ENCODE measurements around the gene ELOVL6.
"Not testable (repeated sequence)": the region's sequence is repeated elsewhere in the genome, so short reads cannot be mapped to it uniquely, and the experiment has no call there.

The ELOVL6 gene

DNA sequence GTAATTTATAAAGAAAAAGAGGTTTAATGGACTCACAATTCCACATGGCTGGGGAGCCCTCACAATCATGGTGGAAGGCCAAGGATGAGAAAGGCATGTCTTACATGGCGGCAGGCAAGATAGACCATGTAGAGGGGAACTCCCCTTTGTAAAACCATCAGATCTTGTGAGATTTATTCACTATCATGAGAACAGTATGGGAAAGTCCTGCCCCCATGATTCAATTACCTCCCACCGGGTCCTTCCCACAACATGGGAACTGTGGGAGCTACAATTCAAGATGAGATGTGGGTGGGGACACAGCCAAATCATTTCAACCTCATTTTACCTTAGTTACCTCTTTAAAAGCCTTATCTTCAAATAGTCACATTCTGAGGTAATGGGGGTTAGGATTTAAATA, 30.9 kb upstream of the ELOVL6 start:
- DNase-seq (ENCODE audit: low read depth), result no peak
- TF ChIP-seq, protein P1, sequence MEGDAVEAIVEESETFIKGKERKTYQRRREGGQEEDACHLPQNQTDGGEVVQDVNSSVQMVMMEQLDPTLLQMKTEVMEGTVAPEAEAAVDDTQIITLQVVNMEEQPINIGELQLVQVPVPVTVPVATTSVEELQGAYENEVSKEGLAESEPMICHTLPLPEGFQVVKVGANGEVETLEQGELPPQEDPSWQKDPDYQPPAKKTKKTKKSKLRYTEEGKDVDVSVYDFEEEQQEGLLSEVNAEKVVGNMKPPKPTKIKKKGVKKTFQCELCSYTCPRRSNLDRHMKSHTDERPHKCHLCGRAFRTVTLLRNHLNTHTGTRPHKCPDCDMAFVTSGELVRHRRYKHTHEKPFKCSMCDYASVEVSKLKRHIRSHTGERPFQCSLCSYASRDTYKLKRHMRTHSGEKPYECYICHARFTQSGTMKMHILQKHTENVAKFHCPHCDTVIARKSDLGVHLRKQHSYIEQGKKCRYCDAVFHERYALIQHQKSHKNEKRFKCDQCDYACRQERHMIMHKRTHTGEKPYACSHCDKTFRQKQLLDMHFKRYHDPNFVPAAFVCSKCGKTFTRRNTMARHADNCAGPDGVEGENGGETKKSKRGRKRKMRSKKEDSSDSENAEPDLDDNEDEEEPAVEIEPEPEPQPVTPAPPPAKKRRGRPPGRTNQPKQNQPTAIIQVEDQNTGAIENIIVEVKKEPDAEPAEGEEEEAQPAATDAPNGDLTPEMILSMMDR (IDR thresholded peaks at IDR 0.05; ENCODE audit: control insufficient read depth, insufficient read depth, low read depth, low read length, missing control alignments), result no peak
- no peak overlapping the region for H3K4me3 ChIP-seq (ENCODE audit: control insufficient read depth, low read depth, low read length)

DNA sequence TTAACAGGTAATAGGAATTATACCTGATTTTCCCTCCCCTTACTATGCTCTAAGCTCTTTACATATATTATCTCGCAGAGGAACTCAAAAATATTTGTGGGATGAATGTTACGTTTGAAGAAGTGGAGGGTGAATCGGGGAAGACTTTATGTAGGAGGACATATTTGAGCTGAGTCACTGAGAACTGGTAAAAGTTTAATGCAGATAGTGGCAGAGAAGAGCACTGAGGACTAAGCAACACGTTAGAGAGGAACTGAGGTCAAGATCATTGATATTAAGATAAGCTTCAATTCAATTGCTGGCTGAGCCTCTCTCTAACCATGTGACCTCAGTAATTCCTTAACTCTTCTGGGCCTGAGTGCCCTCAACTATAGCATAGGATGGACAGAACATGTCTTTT, 26.4 kb upstream of the ELOVL6 start:
- TF ChIP-seq, protein P1 (IDR thresholded peaks at IDR 0.05; ENCODE audit: control insufficient read depth, insufficient read depth, low read depth, low read length, missing control alignments), result no peak
- DNase-seq (ENCODE audit: low read depth), result no peak
- H3K4me3 ChIP-seq (ENCODE audit: control insufficient read depth, low read depth, low read length), result no peak overlapping the region

DNA sequence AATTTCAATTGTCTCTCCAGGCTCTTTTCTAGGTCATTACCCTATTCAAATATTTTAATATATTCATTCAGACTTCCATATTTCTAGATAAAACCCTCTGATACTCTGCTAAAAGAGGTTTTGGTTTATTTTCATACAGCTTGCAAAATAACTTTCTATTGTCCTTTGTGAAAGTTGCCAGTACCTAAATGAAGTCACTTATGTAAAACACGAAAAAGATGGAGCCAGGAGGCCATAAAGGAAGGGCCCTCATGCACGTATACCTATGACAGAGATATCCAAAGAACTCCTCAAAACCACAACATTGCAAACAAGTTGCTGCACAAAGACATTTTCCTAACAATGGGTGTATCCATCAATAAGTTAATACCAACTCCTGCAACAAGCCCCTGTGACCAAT, 25.7 kb upstream of the ELOVL6 start:
- TF ChIP-seq, protein P1 (IDR thresholded peaks at IDR 0.05; ENCODE audit: control insufficient read depth, insufficient read depth, low read depth, low read length, missing control alignments), result no peak
- DNase-seq (ENCODE audit: low read depth), result no peak
- H3K4me3 ChIP-seq (ENCODE audit: control insufficient read depth, low read depth, low read length), result no peak overlapping the region

- not testable (repeated sequence) for H3K4me3 ChIP-seq (ENCODE audit: control insufficient read depth, low read depth, low read length); DNase-seq (ENCODE audit: low read depth)
These were observed 20.5 kb upstream of the ELOVL6 start for GRCh38 chr4:110218935-110219334.

DNA sequence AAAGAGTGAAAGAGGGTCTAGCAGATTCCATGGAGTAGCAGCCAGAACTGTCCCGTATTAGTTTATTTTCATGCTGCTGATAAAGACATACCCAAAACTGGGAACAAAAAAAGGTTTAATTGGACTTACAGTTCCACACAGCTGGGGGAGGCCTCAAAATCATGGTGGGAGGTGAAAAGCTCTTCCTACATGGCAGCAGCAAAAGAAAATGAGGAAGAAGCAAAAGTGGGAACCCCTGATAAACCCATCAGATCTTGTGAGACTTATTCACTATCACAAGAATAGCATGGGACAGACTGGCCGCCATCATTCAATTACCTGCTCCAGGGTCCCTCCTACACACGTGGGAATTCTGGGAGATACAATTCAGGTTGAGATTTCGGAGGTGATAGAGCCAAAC, 18.8 kb upstream of the ELOVL6 start:
- DNase-seq (ENCODE audit: low read depth); H3K4me3 ChIP-seq (ENCODE audit: control insufficient read depth, low read depth, low read length): not testable (repeated sequence)

GRCh38 chr4:110216129-110216528, 17.7 kb upstream of the ELOVL6 start:
- TF ChIP-seq, protein P1 (IDR thresholded peaks at IDR 0.05; ENCODE audit: control insufficient read depth, insufficient read depth, low read depth, low read length, missing control alignments), result no peak
- no peak overlapping the region for H3K4me3 ChIP-seq (ENCODE audit: control insufficient read depth, low read depth, low read length)
- DNase-seq (ENCODE audit: low read depth), result peak; percentile 28

DNA sequence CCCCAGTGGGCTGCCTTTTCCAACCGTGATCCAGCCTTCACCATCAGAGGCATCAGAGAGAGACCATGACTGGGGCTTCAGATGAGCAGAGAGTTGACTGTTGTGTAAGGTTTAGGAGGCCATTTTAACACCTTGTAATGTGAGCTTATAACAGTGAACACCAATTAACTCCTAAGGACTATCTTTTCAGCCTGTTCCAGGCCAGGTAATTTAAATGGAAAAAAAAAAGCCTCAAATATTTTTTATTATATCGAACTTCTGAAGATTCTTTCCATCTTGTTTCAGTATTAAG, 13.3 kb upstream of the ELOVL6 start:
- TF ChIP-seq, protein P1 (IDR thresholded peaks at IDR 0.05; ENCODE audit: control insufficient read depth, insufficient read depth, low read depth, low read length, missing control alignments), result no peak
- DNase-seq (ENCODE audit: low read depth), result no peak
- no peak overlapping the region for H3K4me3 ChIP-seq (ENCODE audit: control insufficient read depth, low read depth, low read length)

- TF ChIP-seq, protein P1 (IDR thresholded peaks at IDR 0.05; ENCODE audit: control insufficient read depth, insufficient read depth, low read depth, low read length, missing control alignments), result peak; percentile 85
- no peak overlapping the region for H3K4me3 ChIP-seq (ENCODE audit: control insufficient read depth, low read depth, low read length)
- DNase-seq (ENCODE audit: low read depth), result no peak
These were observed 12.8 kb upstream of the ELOVL6 start for GRCh38 chr4:110211007-110211769.
